Hepatocyte (in vitro differentiated cells): ENCODE measurements around the gene FOXC2.

Experiments
- CTCF ChIP-seq: fragments of 200-600 bp; sonication (generic); IDR thresholded peaks from 2 replicates; pipeline ENCODE4 v1.5.1; 2016; ENCODE audit warnings: antibody characterized with exemption, mild to moderate bottlenecking; ENCODE audit not compliant: poor library complexity
- EZH2 ChIP-seq: fragments of 200-600 bp; sonication (generic); IDR thresholded peaks from 2 replicates; pipeline ENCODE4 v1.6.1; 2016; ENCODE audit warnings: antibody characterized with exemption, mild to moderate bottlenecking, borderline replicate concordance

GRCh38 chr16:86608301-86608747 lies 41.7 kb downstream of the FOXC2 start:
- TF ChIP-seq CTCF (no peak), EZH2 (no peak)
